SK-N-MC (cell line): ENCODE results near the gene F9.

Source experiments
- EZH2 ChIP-seq: fragments of 200-600 bp; sonication (generic); IDR thresholded peaks from one replicate; pipeline ENCODE4 v1.6.1; 2017; ENCODE audit warnings: antibody characterized with exemption
- POLR2AphosphoS5 ChIP-seq: IDR thresholded peaks from 2 replicates; pipeline ENCODE4 v1.6.1; 2012; ENCODE audit warnings: mild to moderate bottlenecking, low read depth, low read length, borderline replicate concordance

GRCh38 chrX:139538907-139539790 lies 8.6 kb downstream of the F9 start:
- TF ChIP-seq POLR2AphosphoS5, result no peak
- no peak for TF ChIP-seq EZH2
